Measurements from ENCODE around the gene NUDT8.
"Not testable (repeated sequence)": the region's sequence is repeated elsewhere in the genome, so short reads cannot be mapped to it uniquely, and the experiment has no call there.

Gene NUDT8

DNA sequence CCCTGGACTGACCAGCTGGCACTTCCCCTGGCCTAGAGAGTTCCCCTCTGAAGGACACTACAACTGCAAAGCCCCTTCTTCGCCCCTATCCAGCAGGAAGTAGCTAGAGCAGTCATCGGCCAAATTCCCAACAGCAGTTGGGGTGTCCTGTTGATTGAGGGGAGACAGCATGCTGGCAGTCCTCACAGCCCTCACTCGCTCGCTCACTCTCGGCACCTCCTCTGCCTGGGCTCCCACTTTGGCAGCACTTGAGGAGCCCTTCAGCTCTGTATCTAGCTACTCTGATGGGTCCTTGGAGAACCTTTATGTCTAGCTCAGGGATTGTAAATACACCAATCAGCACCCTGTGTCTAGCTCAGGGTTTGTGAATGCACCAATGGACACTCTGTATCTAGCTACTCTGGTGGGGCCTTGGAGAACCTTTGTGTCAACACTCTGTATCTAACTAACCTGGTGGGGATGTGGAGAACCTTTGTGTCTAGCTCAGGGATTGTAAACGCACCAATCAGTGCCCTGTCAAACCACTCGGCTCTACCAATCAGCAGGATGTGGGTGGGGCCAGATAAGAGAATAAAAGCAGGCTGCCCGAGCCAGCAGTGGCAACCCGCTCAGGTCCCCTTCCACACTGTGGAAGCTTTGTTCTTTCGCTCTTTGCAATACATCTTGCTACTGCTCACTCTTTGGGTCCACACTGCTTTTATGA lies 3.5 kb downstream of the NUDT8 start:
- H3K9me3 ChIP-seq (ENCODE audit: control insufficient read depth, insufficient read depth, low read length); H3K27me3 ChIP-seq (ENCODE audit: control insufficient read depth, insufficient read depth, low read length); H3K36me3 ChIP-seq (ENCODE audit: control insufficient read depth, insufficient read depth, low read length); H3K4me3 ChIP-seq (ENCODE audit: low read depth, low read length); H3K9ac ChIP-seq (ENCODE audit: low read depth, low read length): not testable (repeated sequence)
- Histone ChIP-seq H3K4me1 (ENCODE audit: control insufficient read depth, insufficient read depth, low read length) (peaks cover 10% of the 10 kb centered on the region; the same call in 1 of the 2 replicates), H3K27ac (ENCODE audit: low read depth, low read length) (peak overlapping the region; percentile 88)

DNA sequence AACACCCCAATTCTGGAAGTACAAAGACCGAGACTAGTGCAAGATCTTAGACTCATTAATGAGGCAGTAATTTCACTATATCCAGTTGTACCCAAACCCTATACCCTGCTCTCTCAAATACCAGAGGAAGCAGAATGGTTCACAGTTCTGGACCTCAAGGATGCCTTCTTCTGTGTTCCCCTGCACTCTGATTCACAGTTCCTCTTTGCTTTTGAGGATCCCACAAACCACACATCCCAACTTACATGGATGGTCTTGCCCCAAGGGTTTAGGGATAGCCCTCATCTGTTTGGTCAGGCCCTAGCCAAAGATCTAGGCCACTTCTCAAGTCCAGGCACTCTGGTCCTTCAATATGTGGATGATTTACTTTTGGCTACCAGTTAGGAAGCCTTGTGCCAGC lies 5.9 kb downstream of the NUDT8 start:
- not testable (repeated sequence) for H3K4me3 ChIP-seq (ENCODE audit: low read depth, low read length); H3K27me3 ChIP-seq (ENCODE audit: control insufficient read depth, insufficient read depth, low read length); H3K9ac ChIP-seq (ENCODE audit: low read depth, low read length); H3K36me3 ChIP-seq (ENCODE audit: control insufficient read depth, insufficient read depth, low read length); H3K9me3 ChIP-seq (ENCODE audit: control insufficient read depth, insufficient read depth, low read length); H3K4me1 ChIP-seq (ENCODE audit: control insufficient read depth, insufficient read depth, low read length)
- H3K27ac ChIP-seq (ENCODE audit: low read depth, low read length), result peak overlapping the region; percentile 42

DNA sequence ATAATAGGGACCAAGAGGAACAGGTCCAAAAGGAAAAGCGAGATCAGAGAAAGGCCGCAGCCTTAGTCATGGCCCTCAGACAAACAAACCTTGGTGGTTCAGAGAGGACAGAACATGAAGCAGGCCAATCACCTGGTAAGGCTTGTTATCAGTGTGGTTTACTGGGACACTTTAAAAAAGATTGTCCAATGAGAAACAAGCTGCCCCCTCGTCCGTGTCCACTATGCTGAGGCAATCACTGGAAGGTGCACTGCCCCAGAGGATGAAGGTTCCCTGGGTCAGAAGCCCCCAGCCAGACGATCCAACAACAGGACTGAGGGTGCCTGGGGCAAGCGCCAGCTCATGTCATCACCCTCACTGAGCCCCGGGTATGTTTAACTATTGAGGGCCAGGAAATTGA lies 6.8 kb downstream of the NUDT8 start:
- not testable (repeated sequence) for H3K9me3 ChIP-seq (ENCODE audit: control insufficient read depth, insufficient read depth, low read length); H3K36me3 ChIP-seq (ENCODE audit: control insufficient read depth, insufficient read depth, low read length); H3K4me1 ChIP-seq (ENCODE audit: control insufficient read depth, insufficient read depth, low read length); H3K9ac ChIP-seq (ENCODE audit: low read depth, low read length); H3K4me3 ChIP-seq (ENCODE audit: low read depth, low read length); H3K27me3 ChIP-seq (ENCODE audit: control insufficient read depth, insufficient read depth, low read length)
- H3K27ac ChIP-seq (ENCODE audit: low read depth, low read length), result peak overlapping the region; percentile 28

DNA sequence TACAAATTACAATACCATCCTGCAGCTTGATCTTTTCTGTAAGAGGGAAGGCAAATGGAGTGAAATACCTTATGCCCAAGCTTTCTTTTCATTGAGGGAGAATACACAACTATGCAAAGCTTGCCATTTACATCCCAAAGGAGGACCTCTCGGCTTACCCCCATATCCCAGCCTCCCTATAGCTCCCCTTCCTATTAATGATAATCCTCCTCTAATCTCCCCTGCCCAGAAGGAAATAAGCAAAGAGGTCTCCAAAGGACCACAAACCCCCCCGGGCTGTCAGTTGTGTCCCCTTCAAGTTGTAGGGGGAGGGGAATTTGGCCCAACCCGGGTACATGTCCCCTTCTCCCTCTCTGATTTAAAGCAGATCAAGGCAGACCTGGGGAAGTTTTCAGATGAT lies 7.8 kb downstream of the NUDT8 start:
- Histone ChIP-seq H3K27ac (ENCODE audit: low read depth, low read length) (peak overlapping the region; percentile 78), H3K4me1 (ENCODE audit: control insufficient read depth, insufficient read depth, low read length) (peaks cover 11% of the 10 kb centered on the region), H3K4me3 (ENCODE audit: low read depth, low read length) (peak overlapping the region; percentile 91)
- not testable (repeated sequence) for H3K9ac ChIP-seq (ENCODE audit: low read depth, low read length); H3K9me3 ChIP-seq (ENCODE audit: control insufficient read depth, insufficient read depth, low read length); H3K36me3 ChIP-seq (ENCODE audit: control insufficient read depth, insufficient read depth, low read length); H3K27me3 ChIP-seq (ENCODE audit: control insufficient read depth, insufficient read depth, low read length)

DNA sequence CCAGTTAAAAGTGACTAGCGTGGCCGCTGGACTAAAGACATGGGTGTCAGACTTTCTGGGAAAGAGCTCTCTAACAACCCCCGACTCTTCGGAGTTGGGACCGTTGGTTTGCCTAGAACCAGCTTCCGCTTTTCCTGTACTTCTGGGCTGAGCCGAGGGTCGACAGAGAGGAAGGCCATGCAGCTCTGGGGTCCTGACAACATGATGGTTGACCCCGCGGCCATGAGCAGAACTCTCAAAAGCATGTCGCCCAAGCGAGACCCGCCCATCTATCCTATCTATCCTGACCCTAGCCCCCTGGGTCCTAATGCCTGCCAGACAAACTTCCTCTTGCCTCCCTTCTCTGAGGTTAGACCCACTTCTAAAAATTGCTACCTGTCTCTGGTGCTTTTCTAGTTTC lies 9.1 kb downstream of the NUDT8 start:
- peak overlapping the region; percentile 71 for H3K9ac ChIP-seq (ENCODE audit: low read depth, low read length)
- H3K4me3 ChIP-seq (ENCODE audit: low read depth, low read length), result peak overlapping the region; percentile 91
- peak overlapping the region; percentile 78 for H3K27ac ChIP-seq (ENCODE audit: low read depth, low read length)

DNA sequence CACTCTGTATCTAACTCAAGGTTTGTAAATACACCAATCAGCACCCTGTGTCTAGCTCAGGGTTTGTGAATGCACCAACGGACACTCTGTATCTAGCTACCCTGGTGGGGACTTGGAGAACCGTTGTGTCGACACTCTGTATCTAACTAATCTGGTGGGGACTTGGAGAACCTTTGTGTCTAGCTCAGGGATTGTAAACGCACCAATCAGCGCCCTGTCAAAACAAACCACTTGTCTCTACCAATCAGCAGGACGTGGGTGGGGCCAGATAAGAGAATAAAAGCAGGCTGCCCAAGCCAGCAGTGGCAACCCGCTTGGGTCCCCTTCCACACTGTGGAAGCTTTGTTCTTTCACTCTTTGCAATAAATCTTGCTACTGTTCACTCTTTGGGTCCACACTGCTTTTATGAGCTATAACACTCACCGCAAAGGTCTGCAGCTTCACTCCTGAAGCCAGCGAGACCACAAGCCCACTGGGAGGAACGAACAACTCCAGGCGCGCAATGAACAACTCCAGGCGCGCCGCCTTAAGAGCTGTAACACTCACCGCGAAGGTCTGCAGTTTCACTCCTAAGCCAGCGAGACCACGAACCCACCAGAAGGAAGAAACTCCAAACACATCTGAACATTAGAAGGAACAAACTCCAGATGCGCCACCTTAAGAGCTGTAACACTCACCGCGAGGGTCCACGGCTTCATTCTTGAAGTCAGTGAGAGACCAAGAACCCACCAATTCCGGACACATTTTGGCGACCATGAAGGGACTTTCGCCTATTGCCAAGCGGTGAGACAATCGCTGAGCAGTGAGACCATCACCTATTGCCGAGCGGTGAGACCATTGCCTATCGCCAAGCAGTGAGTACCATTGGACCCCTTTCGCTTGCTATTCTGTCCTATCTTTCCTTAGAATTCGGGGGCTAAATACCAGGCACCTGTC lies 9.8 kb downstream of the NUDT8 start:
- not testable (repeated sequence) for H3K9me3 ChIP-seq (ENCODE audit: control insufficient read depth, insufficient read depth, low read length); H3K36me3 ChIP-seq (ENCODE audit: control insufficient read depth, insufficient read depth, low read length); H3K27me3 ChIP-seq (ENCODE audit: control insufficient read depth, insufficient read depth, low read length)
- Histone ChIP-seq H3K4me1 (ENCODE audit: control insufficient read depth, insufficient read depth, low read length) (peaks cover 26% of the 10 kb centered on the region), H3K4me3 (ENCODE audit: low read depth, low read length) (peak overlapping the region; percentile 91), H3K27ac (ENCODE audit: low read depth, low read length) (peak overlapping the region; percentile 78), H3K9ac (ENCODE audit: low read depth, low read length) (peak overlapping the region; percentile 71)

More for the DNA sequence above, 9.1 kb downstream of the NUDT8 start:
- H3K9me3 ChIP-seq (ENCODE audit: control insufficient read depth, insufficient read depth, low read length); H3K36me3 ChIP-seq (ENCODE audit: control insufficient read depth, insufficient read depth, low read length); H3K27me3 ChIP-seq (ENCODE audit: control insufficient read depth, insufficient read depth, low read length): not testable (repeated sequence)
- H3K4me1 ChIP-seq (ENCODE audit: control insufficient read depth, insufficient read depth, low read length), result peaks cover 21% of the 10 kb centered on the region

DNA sequence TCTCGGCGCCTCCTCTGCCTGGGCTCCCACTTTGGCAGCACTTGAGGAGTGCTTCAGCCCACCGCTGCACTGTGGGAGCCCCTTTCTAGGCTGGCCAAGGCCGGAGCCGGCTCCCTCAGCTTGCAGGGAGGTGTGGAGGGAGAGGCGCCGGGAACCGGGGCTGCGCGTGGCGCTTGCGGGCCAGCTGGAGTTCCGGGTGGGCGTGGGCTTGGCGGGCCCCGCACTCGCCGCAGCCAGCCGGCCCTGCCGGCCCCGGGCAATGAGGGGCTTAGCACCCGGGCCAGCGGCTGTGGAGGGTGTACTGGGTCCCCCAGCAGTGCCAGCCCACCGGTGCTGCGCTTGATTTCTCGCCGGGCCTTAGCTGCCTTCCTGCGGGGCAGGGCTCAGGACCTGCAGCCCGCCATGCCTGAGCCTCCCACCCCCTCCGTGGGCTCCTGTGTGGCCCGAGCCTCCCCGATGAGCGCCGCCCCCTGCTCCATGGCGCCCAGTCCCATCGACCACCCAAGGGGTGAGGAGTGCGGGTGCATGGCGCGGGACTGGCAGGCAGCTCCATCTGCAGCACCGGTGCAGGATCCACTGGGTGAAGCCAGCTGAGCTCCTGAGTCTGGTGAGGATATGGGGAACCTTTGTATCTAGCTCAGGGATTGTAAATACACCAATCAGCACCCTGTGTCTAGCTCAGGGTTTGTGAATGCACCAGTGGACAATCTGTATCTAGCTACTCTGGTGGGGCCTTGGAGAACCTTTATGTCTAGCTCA lies 10.7 kb downstream of the NUDT8 start:
- not testable (repeated sequence) for H3K9ac ChIP-seq (ENCODE audit: low read depth, low read length); H3K27ac ChIP-seq (ENCODE audit: low read depth, low read length); H3K9me3 ChIP-seq (ENCODE audit: control insufficient read depth, insufficient read depth, low read length); H3K36me3 ChIP-seq (ENCODE audit: control insufficient read depth, insufficient read depth, low read length); H3K4me3 ChIP-seq (ENCODE audit: low read depth, low read length); H3K27me3 ChIP-seq (ENCODE audit: control insufficient read depth, insufficient read depth, low read length)
- H3K4me1 ChIP-seq (ENCODE audit: control insufficient read depth, insufficient read depth, low read length), result peaks cover 31% of the 10 kb centered on the region

DNA sequence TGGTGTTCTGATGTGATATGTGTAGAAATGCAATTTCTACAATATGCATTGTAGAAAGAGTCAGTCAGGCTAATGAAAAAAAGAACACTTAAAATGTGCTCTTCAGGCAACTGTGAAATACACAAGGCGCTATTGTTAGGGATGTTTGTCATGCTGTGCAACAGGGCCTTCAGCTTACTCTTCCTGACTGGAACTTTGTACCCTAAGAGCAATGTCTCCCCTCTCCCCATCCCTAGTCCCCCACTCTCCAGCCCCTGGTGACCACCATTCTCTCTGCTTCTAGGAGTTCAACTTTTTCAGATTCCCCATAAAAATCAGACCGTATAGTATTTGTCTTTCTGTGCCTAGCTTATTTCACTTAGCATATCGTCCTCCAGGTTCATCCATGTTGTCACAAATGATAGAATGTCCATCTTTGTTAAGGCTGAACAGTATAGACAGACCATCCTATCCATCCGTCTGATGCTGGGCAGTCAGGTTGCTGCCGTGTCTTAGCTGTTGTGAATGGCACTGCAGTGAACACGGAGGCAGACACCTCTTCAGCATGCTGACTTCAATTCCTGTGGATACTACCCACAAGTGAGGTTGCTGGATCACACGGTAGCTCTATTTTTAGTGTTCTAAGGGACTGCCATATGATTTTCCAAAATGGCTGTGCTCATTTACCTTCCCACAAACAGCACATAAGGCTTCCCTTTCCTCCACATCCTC lies 12.3 kb downstream of the NUDT8 start:
- Histone ChIP-seq H3K27ac (ENCODE audit: low read depth, low read length) (peak overlapping the region; percentile 0), H3K27me3 (ENCODE audit: control insufficient read depth, insufficient read depth, low read length) (peaks cover 9% of the 10 kb centered on the region; the same call in 1 of the 2 replicates), H3K4me1 (ENCODE audit: control insufficient read depth, insufficient read depth, low read length) (peaks cover 36% of the 10 kb centered on the region), H3K36me3 (ENCODE audit: control insufficient read depth, insufficient read depth, low read length) (peaks cover 6% of the 10 kb centered on the region; the same call in 1 of the 2 replicates), H3K4me3 (ENCODE audit: low read depth, low read length) (no peak overlapping the region), H3K9me3 (ENCODE audit: control insufficient read depth, insufficient read depth, low read length) (no peaks in the 10 kb centered on the region), H3K9ac (ENCODE audit: low read depth, low read length) (no peak overlapping the region)

DNA sequence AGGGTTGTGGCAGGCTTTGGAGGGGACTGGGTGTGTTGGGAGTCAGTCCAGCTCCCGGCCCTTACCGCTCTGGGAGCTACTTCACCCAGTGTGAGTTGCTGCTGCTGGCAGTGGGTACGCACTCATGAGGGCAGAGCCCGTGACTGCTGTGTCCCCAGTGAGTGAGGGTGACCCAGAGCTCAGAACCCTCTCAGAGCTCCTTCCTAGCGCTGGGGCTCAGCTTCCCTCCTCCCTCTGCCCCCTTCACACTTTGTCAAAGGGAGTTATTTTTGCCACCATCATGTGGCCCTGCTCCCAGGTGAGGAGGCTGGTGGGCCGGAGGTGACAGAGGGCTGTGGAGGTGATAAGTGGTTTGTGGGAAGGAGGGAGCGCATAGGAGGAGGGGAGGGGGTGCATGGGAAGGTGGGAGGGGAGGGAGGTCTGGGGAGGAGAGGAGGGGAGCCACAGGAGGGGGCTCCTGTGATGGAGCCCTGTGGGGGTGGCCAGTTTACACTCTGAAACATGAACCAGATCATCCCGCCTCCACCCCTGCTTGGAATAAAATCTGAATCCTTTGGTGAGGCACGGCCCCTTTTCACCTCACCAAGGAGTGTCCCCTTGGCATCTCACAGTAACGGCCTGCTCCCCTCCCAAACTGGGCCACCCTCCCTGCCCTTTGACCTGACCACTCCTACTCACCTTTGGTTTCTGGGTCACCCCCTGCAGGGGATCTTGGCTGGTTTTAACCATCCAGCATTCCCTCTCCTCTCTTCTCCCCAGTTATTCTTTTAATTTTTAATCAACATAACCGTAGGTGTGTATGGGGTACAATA lies 13.1 kb downstream of the NUDT8 start:
- Histone ChIP-seq H3K36me3 (ENCODE audit: control insufficient read depth, insufficient read depth, low read length) (peaks cover 14% of the 10 kb centered on the region; the same call in 1 of the 2 replicates), H3K4me3 (ENCODE audit: low read depth, low read length) (no peak overlapping the region), H3K27ac (ENCODE audit: low read depth, low read length) (peak overlapping the region; percentile 0), H3K9me3 (ENCODE audit: control insufficient read depth, insufficient read depth, low read length) (no peaks in the 10 kb centered on the region), H3K9ac (ENCODE audit: low read depth, low read length) (no peak overlapping the region), H3K27me3 (ENCODE audit: control insufficient read depth, insufficient read depth, low read length) (peaks cover 9% of the 10 kb centered on the region; the same call in 1 of the 2 replicates), H3K4me1 (ENCODE audit: control insufficient read depth, insufficient read depth, low read length) (peaks cover 36% of the 10 kb centered on the region)
